Measurements from ENCODE around the gene QSOX1.

Gene QSOX1

GRCh38 chr1:180136968-180137356 lies 17.7 kb upstream of the QSOX1 start:
- TF ChIP-seq CTCF (IDR thresholded peaks at IDR 0.05; ENCODE audit: extremely low read depth, missing control alignments): no peak
- DNase-seq (ENCODE audit: low spot score): no peak

- no peak for DNase-seq (ENCODE audit: low spot score)
- no peak for TF ChIP-seq CTCF (IDR thresholded peaks at IDR 0.05; ENCODE audit: extremely low read depth, missing control alignments)
These were observed 16.9 kb upstream of the QSOX1 start for GRCh38 chr1:180137776-180138175.

GRCh38 chr1:180141381-180141934 lies 13.2 kb upstream of the QSOX1 start:
- DNase-seq (ENCODE audit: low spot score): no peak
- TF ChIP-seq CTCF (IDR thresholded peaks at IDR 0.05; ENCODE audit: extremely low read depth, missing control alignments): no peak

DNA sequence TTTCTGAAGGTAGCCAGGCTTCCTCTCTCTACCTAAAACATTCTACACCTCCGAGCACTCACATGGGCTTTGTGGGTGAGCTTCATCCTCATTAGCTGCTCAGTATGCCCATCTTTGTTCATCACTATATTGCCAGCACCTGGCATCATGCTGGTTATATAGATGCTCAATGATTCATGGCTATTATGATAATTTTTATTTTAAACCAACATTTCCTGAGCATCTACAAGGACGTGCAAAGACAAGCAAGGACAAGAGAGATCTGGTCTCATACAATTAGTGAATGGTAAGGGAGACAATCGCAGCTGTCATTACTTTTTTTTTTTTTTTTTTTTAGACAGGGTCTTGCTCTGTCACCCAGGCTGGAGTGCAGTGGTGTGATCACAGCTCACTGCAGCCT lies 11.3 kb upstream of the QSOX1 start:
- no peak for TF ChIP-seq CTCF (IDR thresholded peaks at IDR 0.05; ENCODE audit: extremely low read depth, missing control alignments)
- DNase-seq (ENCODE audit: low spot score): no peak

GRCh38 chr1:180144659-180145357 lies 9.9 kb upstream of the QSOX1 start:
- TF ChIP-seq CTCF (IDR thresholded peaks at IDR 0.05; ENCODE audit: extremely low read depth, missing control alignments): no peak

DNA sequence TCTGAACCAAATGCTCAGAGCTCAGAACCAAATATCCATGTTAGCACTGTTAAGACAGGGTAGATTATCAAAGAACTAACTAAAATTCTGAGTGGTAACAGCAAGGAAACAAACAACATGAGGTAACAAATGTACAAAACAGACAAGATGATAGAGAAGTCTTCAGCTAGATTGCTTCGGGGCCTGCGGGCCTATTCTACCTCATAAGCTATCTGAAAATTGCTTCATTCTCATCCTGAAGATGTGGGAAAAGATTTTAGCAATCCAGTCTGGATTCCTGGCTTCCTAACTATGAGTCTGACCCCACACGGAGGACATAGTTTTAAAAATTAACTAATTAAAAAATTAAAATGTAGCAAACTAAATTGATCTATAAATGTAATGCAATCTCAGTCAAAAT lies 9.2 kb upstream of the QSOX1 start:
- no peak for DNase-seq (ENCODE audit: low spot score)
- TF ChIP-seq CTCF (IDR thresholded peaks at IDR 0.05; ENCODE audit: extremely low read depth, missing control alignments): no peak

More at GRCh38 chr1:180144659-180145357, 9.9 kb upstream of the QSOX1 start:
- DNase-seq (ENCODE audit: low spot score): no peak

GRCh38 chr1:180150982-180151381 lies 3.7 kb upstream of the QSOX1 start:
- TF ChIP-seq CTCF (IDR thresholded peaks at IDR 0.05; ENCODE audit: extremely low read depth, missing control alignments): no peak
- no peak for DNase-seq (ENCODE audit: low spot score)
